ENCODE results near the gene SRP54.

DNA sequence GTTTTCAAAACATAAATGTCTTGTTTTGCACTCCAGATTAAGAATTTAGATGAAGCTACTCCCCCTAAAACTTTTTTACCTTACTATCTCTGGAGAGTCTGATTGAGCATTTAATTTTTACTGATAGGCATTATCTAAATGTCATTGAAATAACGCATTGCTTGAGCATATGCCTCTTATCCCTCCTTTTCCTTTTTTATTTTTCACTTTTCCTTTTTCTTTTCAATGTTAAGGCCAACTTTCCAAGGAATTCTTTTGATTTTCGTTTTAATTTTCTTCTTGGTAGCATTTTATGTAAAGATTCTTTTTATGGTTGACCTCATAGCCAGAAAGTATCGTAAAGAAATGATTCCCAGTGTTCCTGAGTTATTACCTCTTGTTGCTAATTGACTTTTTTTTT is 2.9 kb downstream of the SRP54 start:
- no peak for TF ChIP-seq POLR2A (IDR thresholded peaks at IDR 0.05; ENCODE audit: low read length)
- TF ChIP-seq, protein P1, sequence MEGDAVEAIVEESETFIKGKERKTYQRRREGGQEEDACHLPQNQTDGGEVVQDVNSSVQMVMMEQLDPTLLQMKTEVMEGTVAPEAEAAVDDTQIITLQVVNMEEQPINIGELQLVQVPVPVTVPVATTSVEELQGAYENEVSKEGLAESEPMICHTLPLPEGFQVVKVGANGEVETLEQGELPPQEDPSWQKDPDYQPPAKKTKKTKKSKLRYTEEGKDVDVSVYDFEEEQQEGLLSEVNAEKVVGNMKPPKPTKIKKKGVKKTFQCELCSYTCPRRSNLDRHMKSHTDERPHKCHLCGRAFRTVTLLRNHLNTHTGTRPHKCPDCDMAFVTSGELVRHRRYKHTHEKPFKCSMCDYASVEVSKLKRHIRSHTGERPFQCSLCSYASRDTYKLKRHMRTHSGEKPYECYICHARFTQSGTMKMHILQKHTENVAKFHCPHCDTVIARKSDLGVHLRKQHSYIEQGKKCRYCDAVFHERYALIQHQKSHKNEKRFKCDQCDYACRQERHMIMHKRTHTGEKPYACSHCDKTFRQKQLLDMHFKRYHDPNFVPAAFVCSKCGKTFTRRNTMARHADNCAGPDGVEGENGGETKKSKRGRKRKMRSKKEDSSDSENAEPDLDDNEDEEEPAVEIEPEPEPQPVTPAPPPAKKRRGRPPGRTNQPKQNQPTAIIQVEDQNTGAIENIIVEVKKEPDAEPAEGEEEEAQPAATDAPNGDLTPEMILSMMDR (IDR thresholded peaks at IDR 0.05) = no peak
- no peak for TF ChIP-seq CHD4 (IDR thresholded peaks at IDR 0.05; ENCODE audit: borderline replicate concordance)
- TF ChIP-seq RFX5 (IDR thresholded peaks at IDR 0.05) = no peak
- TF ChIP-seq NFE2L2 (conservative IDR thresholded peaks at IDR 0.05; ENCODE audit: low read length) = no peak
- no peak for TF ChIP-seq JUN (IDR thresholded peaks at IDR 0.05)
- TF ChIP-seq TFCP2L1 (CRISPR knock-in tag; IDR thresholded peaks at IDR 0.05) = no peak

All from A549 (cell line).